GM19043 (cell line): Measurements from ENCODE around the gene PAK1IP1.
"Not testable (repeated sequence)": the region's sequence is repeated elsewhere in the genome, so short reads cannot be mapped to it uniquely, and the experiment has no call there.

ENCODE experiments used
- ATAC-seq: cut with Tn5 transposase; IDR thresholded peaks from one replicate; pipeline ENCODE4 v1.9.1; 2021; ENCODE audit warnings: low read depth; ENCODE audit not compliant: unreplicated experiment

Gene PAK1IP1

DNA sequence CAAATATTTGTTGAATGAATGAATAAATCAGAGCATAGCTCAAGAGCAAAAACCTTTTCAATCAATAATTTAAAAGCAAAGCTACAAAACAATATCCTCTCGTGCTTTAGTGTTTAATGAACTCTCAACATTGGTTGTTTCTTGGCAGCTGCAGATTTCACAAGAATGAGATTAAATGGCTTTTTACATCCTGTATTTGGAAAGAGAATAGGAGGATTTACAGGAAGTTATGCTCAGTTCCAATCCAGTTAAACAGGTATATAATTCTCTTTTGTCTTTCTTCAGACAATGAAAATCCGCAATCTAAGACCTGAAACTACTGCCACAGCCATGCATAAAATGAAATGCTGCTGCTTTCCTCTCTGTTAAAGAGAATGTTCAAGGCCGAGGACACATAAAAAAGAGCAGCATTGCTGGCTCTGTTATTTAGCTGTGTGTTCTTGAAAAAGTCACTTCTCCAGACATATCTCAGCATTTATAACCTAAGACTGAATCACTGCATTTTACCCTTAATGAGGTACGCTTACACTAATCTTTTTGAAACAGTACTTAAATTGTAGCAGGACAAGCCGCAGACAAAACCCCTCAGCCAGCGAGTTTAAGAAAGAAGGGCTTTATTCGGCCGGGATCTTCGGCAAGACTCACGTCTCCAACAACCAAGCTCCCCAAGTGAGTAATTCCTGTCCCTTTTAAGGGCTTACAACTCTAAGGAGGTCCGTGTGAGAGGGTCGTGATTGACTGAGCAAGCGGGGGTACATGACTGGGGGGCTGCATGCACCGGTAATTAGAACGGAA lies 3.9 kb upstream of the PAK1IP1 start:
- no peak for ATAC-seq

DNA sequence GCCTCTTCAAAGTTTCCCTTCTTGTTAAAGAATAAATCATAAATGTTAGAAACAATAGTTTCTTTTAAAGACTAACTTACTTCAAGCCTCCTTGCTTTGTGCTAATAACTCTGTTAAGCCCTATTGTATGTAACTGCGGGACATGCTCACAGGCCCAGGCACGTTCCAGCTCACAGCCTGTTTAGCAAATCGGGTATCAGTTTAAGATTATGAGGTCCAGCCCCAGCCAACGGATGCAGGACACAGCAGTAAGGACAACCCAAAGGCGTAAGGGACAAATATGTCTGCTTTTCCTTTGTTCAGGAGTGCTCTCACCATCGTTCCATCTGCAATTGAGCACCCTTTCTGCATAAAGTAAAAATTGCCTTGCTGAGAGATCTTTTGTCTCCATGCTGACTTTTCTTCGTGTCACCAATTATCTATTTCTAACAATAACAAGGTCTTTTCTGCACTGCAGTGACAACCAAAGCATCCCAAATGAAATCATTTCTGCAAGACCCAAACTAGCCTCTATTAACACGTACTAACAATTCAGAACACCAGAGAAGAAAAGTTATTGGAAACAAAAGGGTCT lies 1.7 kb upstream of the PAK1IP1 start:
- ATAC-seq = no peak

DNA sequence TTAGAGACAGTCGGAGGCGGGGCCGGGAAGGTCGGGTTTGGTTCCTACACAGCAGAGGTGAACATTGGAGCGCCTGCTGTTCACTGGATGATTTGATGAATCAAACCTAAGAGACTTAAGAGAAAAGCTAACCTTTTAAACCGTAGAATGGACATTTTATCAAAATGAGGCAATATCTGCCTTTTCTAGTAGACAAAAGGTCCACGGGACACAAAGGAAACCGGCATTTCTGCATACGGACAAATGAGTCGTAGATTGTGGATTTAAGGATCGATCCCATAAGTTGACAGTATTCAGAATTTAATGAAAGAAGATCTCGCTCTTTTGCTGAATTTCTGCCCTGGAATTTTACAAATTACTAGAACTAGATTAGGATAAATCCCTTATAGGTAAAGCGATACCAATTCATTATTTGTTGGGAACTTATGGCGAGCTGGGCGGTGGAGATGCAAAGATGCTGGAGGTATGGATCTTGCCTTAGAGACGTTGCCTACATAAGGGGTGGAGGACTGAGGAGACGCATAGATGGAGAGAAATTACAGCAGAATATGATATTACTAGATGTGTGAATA lies 400 bp downstream of the PAK1IP1 start:
- ATAC-seq = no peak

DNA sequence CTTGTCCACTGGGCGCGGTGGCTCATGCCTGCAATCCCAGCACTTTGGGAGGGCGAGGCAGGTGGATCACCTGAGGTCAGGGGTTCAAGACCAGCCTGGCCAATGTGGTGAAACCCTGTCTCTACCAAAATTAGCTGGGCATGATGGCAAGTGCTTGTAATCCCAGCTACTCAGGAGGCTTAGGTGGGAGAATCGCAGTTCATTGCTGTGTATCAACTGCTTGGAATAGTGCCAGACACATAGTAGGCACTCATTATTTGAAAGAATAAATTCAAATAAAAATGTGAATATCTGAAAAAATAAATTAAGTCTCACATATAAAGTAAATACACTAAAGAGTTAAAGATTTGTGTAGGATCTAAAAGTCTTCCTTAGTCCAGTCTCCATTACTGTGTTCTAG lies 1.9 kb downstream of the PAK1IP1 start:
- no peak for ATAC-seq

DNA sequence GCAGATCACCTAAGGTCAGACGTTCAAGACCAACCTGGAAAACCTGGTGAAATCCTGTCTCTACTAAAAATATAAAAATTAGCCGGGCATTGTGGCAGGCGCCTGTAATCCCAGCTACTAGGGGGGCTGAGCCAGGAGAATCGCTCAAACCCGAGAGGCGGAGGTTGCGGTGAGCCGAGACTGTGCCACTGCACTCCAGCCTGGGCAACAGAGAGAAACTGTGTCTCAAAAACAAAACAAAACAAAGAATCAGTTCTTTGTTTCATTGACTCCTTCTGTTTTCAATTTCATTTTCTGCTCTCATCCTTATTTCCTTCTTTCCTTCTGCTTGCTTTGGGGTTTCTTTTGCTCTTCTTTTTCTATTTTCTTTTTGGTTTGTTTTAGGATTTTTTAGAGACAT lies 19.2 kb downstream of the PAK1IP1 start:
- ATAC-seq = no peak

DNA sequence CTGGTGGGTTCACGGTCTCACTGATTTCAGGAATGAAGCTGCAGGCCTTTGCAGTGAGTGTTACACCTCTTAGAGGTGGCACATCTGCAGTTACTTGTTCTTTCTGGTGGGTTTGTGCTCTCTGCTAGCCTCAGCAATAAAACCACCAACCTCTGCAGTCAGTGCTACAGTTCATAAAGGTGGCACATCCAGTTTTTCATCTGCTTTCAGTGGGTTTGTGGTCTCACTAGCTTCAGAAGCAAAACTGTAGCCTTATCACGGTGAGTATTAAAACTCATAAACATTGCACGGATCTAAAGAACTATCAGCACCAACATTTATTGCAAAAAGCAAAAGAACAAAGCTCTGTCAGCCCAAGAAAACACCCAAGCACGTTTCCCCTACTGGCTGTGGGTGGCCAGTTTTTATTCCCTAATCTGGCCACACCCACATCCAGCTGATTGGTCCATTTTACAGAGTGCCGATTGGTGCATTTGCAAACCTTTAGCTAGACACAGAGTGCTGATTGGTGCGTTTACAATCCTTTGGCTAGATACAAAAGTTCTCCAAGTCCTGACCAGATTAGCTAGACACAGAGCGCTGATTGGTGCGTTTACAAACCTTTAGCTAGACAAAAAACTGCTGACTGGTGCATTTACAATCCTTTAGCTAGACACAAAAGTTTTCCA lies 24.7 kb downstream of the PAK1IP1 start:
- no peak for ATAC-seq

DNA sequence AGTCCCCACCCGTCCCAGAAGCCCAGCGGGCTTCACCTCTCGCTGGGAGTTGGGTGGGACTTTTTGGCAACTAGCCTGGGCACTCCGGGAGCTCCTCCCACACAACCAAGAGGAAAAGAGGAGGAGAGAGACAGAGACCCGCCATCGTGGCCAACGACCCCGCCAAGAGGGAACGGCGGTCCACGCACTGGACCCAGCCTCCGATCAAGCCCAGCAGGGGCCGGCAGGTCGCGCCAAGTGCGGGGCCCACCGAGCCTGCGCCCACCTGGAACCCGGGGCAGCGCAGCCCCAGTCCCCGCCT lies 25.1 kb downstream of the PAK1IP1 start:
- no peak for ATAC-seq

DNA sequence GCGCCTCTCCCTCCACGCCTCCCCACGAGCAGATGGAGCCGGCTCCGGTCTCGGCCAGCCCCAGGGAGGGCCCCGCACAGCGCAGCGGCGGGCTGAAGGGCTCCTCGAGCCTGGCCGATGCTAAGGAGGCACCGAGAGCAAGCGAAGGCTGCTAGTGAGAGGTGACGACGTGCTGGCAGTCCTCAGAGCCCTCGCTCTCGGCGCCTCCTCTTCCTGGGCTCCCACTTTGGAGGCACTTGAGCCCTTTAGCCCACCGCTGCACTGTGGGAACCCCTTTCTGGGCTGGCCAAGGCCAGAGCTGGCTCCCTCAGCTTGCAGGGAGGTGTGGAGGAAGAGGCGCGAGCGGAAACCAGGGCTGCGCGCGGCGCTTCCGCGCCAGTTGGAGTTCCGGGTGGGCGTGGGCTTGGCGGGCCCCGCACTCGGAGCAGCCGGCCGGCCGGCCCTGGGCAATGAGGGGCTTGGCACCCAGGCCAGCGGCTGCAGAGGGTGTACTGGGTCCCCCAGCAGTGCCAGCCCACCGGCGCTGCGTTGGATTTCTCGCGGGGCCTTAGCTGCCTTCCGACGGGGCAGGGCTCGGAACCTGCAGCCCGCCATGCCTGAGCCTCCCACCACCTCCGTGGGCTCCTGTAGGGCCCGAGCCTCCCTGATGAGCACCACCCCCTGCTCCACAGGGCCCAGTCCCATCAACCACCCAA lies 25.6 kb downstream of the PAK1IP1 start:
- no peak for ATAC-seq

DNA sequence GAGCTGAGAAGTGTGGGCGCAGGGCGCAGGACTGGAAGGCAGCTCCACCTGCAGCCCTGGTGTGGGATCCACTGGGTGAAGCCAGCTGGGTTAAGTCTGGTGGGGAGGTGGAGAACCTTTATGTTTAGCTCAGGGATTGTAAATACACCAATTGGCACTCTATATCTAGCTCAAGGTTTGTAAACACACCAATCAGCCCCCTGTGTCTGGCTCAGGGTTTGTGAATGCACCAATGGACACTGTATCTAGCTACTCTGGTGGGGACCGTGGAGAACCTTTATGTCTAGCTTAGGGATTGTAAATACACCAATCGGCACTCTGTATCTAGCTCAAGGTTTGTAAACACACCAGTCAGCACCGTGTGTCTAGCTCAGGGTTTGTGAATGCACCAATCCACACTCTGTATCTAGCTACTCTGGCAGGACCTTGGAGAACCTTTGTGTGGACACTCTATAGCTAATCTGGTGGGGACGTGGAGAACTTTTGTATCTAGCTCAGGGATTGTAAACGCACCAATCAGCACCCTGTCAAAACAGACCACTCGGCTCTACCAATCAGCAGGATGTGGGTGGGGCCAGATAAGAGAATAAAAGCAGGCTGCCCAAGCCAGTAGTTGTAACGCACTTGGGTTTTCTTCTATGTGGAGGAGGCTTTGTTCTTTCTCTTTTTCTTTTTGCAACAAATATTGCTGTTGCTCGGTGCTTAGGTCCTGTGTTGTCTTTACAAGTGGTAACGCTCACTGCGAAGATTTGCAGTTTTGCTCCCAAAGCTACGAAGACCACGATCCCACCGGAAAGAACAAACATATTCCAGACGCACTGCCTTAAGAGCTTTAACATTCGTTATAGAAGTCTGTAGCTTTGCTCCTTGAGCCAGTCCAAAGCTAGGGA lies 26.4 kb downstream of the PAK1IP1 start:
- not testable (repeated sequence) for ATAC-seq

DNA sequence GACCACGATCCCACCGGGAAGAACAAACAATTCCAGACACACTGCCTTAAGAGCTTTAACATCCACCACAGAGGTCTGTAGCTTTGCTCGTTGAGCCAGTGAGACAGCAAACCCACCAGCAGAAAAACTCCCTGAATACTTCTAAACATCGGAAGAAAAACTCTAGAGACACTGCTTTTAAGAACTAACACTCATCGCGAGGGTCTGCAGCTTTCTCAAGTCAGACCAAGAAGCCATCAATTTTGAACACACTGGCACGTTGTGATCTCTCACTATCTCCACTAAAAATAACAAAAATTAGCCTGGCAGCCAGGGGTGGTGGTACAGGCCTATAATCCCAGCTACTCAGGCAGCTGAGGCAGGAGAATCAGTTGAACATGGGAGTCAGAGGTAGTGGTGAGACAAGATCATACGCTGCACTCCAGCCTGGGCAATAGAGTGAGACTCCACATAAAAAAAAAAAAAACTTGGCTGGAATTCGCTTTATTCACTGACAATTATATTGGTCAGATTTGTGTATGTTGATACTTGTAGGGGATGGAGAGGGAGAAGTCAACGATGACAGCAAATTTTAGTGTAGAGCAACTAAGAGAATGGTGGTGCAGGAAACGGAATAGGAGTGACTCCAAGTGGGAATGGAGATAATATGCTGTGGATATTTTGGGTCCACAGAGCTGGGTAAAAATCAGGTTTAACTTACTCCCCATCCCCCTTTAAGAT lies 27.2 kb downstream of the PAK1IP1 start:
- ATAC-seq = no peak

DNA sequence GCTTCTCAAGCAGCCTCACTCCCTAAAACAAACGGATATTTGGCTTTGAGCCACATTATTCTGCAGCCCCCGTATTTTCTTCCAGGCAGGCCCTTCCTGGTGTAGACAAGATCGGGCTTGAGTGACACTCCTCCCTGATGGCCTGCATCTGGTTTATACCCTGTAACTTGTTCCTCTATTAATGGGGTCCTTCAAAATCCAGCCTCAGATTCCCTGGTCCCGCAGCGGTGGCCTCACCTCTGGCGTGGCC lies 27.7 kb downstream of the PAK1IP1 start:
- ATAC-seq = no peak

DNA sequence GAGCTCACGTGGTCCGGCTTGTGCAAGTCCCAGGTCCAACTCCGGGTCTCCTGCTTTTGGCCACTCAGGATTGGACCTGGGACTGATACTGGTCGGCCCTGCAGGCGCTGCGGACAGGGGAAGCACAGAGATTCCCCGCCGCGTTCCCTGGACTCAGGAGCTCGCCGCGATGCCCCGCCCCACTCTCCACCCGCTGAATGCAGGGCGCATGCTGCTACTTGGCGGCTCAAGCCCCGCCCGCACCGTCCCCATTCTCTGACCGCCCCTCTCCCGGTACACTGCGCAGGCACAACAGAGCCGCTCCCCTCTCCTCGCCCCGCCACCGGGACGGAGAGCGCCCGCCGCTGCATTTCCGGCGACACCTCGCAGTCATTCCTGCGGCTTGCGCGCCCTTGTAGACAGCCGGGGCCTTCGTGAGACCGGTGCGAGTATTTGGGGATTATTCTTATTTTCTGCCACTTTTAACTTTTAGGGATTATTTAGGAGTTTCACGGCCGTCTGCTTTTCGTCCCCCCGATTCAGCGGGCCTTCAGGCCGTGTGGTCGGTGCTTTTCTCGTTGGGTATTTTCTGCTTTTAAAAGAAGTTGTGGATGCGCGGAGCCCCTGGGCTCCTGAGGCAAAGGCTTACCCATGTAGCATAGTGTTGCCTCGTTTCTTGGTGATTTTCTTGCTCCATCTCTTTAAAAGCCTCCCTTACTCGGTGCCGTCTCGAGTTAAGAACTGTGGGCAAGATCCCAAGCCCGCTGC lies 28.2 kb downstream of the PAK1IP1 start, which contains the start of gene TMEM14C:
Gene TMEM14C (plus strand): TSS at position 251 of the 747 bp plus-strand sequence. CDS start 1,544 bp downstream, outside the sequence.
- peak; percentile 95 for ATAC-seq

DNA sequence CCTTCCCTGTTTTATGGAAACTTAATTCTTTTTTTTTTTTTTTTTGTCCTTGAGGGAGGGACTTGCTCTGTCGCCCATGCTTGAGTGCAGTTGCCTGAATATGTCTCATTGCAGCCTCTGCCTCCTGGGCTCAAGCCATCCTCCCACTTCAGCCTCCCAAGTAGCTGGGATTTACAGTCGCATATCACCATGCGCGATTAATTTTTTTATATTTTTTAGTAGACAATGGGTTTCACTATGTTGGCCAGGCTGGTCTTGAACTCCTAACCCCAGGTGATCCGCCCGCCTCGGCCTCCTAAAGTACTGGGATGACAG lies 28.8 kb downstream of the PAK1IP1 start:
- ATAC-seq = no peak

DNA sequence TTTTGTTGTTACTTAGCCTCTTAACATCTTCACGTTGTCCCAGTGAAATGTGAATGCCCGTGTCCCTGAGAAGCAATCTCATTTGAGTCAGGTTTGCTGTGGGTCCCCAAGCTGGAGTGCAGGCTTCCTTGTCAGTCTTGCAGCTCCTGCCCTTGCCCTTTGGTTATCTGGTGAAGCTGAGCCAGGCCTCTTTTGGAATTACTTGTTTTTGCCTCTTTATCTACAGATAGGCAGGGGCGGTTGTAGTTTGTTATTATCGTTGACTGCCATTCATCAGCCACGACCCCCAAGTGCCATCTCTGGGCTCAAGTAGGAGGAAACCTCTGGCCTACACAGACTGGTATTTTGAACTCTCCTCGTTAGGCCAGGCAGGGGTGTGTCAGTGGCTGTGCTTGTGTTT lies 30.3 kb downstream of the PAK1IP1 start:
- no peak for ATAC-seq

DNA sequence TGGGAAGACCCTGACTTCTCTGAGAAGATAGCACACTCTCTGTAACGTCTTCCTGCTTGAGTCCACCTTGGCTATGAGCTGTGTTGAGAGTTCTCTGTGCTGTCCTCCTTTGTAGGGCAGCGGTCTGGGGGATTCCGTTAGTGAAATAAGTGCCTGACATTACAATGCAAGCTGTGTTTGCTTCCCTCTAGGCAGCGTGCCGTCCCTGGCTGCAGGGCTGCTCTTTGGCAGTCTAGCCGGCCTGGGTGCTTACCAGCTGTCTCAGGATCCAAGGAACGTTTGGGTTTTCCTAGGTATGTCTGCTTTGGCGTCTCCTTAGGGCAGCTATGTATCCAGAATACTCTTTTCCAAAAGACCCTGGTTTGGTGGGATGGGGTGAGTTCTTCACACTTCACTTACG lies 30.9 kb downstream of the PAK1IP1 start:
- ATAC-seq = no peak

DNA sequence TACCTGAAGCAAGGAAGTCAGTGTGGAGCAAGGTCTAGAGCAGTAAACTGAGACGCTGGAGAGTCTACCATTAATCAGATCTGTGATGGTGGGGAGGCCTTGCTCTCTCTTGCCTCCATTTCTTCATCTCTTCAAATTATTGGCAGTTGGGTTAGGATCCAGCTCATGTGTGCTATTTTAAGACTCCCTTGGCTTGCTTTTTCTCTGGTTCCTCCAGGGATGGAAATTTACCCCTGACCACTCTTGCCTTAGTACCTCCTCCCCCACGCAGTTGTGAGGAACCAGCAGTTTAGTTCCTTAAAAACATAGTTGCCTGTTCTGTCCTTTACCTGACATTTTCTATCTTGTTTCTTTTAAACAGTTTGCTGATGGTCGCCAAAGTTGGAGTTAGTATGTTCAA lies 35.5 kb downstream of the PAK1IP1 start:
- ATAC-seq = no peak

DNA sequence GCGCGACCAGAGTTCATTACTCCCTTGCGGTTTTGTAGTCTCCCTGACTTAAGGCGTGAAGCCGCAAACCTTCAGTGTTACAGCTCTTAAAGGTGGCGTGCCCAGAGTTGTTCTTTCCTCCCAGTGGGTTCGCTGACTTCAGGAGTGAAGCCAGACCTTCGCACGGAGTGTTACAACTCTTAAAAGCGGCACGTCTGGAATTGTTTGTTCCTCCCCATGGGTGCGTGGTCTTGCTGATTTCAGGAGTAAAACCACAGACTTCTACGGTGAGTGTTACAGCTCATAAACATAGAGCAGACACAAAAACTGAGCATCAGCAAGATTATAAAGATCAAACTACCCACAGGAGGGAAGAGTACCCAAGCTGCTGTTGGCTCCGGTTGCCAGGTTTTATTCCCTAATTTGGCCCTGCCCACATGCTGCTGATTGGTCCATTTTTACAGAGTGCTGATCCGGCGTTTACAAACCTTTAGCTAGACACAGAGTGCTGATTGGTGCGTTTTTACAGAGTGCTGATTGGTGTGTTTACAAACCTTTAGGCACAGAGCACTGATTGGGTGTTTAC lies 38.5 kb downstream of the PAK1IP1 start:
- ATAC-seq = no peak

DNA sequence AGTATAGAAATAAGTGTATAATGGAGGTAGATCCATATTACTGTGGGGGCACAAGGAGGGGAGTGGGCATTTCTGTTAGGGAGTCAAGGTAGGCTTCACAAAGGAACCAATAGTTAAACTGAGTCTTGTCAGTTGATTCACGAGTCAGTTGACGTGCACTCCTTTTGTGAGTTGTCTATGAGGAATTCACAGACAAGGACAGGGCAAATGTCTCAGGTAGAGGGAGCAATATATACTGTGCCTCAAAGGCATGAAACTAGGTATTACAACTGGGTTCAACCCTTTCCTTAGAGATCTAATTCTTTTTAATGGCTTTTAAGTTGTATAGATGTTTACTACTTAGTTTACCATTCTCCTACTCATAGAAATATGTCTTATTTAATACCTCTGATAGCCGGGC lies 39.1 kb downstream of the PAK1IP1 start:
- no peak for ATAC-seq

DNA sequence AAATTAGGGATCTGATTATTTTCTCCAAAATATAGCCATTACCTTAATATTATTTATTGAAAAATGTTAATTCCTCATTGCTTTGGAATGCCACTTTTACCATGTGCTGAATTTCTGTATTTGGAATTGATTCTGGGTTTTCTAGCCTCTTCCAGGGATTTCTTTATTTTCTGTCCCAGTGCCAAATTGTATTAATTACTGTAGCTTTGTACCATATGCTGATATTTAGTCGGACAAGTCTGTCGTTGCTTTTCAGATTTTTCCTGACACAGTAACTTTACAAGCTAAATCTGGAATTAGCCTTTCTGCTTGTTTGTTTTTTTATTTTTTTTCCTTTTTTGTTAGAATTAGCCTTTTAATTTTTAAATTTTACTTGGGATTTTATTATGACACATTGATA lies 42.0 kb downstream of the PAK1IP1 start:
- ATAC-seq = no peak
